Esophagus squamous epithelium (tissue), 4 donors: ENCODE results near the gene LMNTD1.

ENCODE experiments used
- CTCF ChIP-seq, 6 experiments: fragments of 450-650 bp in 4 of 6; fragments of 200-600 bp in 2 of 6; sonication (generic) in 2 of 6; IDR thresholded peaks; one replicate each; pipeline ENCODE4 v1.5.1; 2016 to 2019; ENCODE audit warnings: antibody characterized with exemption in 6 of 6, mild to moderate bottlenecking in 4 of 6, moderate library complexity in 4 of 6
- POLR2A ChIP-seq, 4 donors: fragments of 450-650 bp; IDR thresholded peaks; one replicate each; pipeline ENCODE4 v1.6.1; 2017; ENCODE audit warnings: antibody characterized with exemption in 4 of 4, mild to moderate bottlenecking in 4 of 4, moderate library complexity in 3 of 4

GRCh38 chr12:25500651-25501050 is 52.4 kb downstream of the LMNTD1 start:
- no peak for TF ChIP-seq CTCF (IDR thresholded peaks at IDR 0.05)
- TF ChIP-seq POLR2A (IDR thresholded peaks at IDR 0.05) = no peak
